NB4 (cell line): ENCODE results near the gene KRTAP12-3.

Experiments used
- POLR2A ChIP-seq: IDR thresholded peaks from 2 replicates; pipeline ENCODE4 v1.6.1; 2011; ENCODE audit warnings: mild to moderate bottlenecking; ENCODE audit not compliant: insufficient read length; ENCODE audit errors: extremely low read depth
- TF ChIP-seq, protein P1 (sequence below): IDR thresholded peaks from one replicate; pipeline ENCODE4 v1.5.1; 2012; ENCODE audit warnings: low read depth, low read length

DNA sequence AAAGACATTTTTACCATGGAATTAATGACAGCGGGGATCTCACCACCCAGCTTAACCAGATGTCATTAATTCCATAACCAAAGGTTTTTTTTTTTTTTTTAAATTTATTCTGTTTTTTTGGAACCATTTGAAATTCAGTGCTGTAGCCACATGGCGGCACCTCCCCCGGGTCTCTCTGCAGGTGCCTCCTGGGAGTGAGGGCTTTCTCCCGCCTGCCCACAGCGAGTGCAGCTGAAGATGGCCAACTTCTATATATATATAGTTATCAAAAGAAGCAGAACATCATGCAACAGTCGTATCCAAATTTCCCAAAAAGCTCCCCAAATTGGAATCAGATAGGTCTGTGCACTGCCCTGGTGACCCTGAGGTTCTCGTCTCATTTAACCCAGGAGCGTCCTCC lies 42.3 kb upstream of the KRTAP12-3 start:
- TF ChIP-seq, protein P1, sequence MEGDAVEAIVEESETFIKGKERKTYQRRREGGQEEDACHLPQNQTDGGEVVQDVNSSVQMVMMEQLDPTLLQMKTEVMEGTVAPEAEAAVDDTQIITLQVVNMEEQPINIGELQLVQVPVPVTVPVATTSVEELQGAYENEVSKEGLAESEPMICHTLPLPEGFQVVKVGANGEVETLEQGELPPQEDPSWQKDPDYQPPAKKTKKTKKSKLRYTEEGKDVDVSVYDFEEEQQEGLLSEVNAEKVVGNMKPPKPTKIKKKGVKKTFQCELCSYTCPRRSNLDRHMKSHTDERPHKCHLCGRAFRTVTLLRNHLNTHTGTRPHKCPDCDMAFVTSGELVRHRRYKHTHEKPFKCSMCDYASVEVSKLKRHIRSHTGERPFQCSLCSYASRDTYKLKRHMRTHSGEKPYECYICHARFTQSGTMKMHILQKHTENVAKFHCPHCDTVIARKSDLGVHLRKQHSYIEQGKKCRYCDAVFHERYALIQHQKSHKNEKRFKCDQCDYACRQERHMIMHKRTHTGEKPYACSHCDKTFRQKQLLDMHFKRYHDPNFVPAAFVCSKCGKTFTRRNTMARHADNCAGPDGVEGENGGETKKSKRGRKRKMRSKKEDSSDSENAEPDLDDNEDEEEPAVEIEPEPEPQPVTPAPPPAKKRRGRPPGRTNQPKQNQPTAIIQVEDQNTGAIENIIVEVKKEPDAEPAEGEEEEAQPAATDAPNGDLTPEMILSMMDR = no peak
- TF ChIP-seq POLR2A = no peak
